ENCODE measurements around the gene BTF3L4.
"Not testable (repeated sequence)": the region's sequence is repeated elsewhere in the genome, so short reads cannot be mapped to it uniquely, and the experiment has no call there.

GRCh38 chr1:52049337-52049736 is 6.8 kb upstream of the BTF3L4 start:
- TF ChIP-seq, protein P1, sequence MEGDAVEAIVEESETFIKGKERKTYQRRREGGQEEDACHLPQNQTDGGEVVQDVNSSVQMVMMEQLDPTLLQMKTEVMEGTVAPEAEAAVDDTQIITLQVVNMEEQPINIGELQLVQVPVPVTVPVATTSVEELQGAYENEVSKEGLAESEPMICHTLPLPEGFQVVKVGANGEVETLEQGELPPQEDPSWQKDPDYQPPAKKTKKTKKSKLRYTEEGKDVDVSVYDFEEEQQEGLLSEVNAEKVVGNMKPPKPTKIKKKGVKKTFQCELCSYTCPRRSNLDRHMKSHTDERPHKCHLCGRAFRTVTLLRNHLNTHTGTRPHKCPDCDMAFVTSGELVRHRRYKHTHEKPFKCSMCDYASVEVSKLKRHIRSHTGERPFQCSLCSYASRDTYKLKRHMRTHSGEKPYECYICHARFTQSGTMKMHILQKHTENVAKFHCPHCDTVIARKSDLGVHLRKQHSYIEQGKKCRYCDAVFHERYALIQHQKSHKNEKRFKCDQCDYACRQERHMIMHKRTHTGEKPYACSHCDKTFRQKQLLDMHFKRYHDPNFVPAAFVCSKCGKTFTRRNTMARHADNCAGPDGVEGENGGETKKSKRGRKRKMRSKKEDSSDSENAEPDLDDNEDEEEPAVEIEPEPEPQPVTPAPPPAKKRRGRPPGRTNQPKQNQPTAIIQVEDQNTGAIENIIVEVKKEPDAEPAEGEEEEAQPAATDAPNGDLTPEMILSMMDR (IDR thresholded peaks at IDR 0.05), result not testable (repeated sequence)
- TF ChIP-seq EZH2, EZH2phosphoT487 (IDR thresholded peaks at IDR 0.05): not testable (repeated sequence)

Data from neural progenitor cell (in vitro differentiated cells).